ENCODE data around the gene VCAM1.

Gene VCAM1

GRCh38 chr1:100724281-100724680 lies 4.7 kb downstream of the VCAM1 start:
- no peak for DNase-seq

DNA sequence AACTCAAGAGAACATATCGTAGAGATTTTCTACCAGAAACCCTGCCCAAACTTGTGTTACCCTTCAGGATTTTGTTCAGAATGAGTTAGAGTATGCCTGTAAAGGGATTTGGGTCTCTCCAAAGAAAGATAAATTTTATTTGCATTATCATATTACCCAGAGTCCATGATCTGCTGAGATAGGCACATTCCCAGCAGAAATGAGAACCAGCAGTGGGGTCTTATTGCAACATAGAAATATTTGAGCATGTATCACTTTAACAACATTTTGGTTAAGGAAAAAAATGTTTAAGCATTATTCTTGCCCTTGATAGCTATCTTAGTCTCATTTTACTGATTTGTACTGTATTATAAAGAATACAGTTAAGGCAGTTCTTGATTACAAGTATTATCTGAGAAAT lies 10.6 kb downstream of the VCAM1 start:
- no peak for DNase-seq

- DNase-seq, result no peak
Observed at GRCh38 chr1:100731309-100731708, 11.8 kb downstream of the VCAM1 start.

- no peak for DNase-seq
Observed at GRCh38 chr1:100731758-100732157, 12.2 kb downstream of the VCAM1 start.

DNA sequence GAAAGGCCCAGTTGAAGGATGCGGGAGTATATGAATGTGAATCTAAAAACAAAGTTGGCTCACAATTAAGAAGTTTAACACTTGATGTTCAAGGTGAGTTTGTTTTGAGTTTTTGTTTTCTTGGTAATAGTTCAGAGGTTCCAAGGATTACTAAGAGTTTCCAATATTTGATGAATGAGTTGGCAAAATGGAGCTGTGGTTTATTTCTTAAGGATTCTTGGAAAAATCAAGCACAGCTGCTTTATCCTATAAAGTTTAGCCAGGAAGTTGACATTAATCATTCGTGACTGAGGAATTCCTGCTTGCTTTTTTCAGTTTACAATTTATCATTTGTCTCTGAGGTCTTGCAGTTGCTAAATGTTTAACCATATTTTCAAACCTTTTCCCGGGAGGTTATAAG lies 15.1 kb downstream of the VCAM1 start:
- DNase-seq, result no peak

DNA sequence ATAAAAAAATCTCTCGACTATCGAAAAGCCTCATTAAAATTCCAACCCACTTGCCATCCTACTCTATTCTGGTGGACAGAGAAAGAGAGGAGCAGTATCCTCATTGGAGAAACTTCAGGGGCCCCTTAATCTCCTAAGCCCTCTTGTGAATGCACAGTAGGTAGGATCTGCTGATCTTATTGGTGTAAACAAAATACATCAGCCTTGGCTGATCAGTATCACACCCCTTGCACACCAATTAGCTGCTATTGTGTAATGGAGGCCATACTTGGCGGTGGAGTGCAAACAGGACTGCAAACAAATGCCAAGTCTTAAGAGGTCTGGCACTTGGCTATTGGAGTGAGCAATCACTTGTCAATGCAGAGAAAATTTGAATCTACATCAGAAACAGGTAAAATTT lies 15.7 kb downstream of the VCAM1 start:
- peak; percentile 23 for DNase-seq

DNA sequence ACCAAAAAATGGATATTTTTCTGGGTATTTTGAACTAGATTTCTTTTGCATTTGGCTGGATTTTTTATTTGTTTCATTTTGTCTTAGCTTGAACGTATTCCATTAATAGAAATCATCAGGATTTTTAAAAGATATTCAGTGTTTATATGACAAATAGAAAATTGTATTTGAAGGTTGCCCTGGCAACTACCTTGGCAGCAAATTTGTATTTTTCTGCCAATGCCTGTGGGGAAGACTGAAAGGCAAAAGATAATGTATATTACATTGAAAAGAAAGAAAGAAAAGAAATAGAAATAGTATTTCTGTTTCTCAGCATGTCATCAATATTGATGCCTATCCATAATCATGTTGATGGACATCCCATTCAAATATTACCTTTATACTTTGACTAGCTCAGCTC lies 16.8 kb downstream of the VCAM1 start:
- no peak for DNase-seq

DNA sequence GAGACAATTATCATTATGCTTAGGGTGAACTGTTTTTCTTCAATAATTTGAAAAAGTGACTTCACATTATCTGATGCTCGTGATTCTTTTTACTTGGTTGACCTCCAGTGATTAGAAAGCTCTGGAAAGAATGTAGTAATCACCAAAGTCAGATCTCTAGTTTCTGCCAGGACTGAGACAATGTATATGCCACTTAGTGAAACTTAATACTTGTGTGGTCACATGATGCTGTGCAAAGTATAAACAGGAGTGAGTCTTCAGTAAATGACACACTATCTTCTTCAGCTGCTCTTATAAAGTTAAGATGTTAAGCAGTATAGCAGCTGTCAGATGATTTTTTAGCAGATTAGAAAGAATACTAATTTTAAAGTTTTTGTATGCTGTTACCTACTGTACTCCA lies 17.2 kb downstream of the VCAM1 start:
- DNase-seq, result peak; percentile 9

DNA sequence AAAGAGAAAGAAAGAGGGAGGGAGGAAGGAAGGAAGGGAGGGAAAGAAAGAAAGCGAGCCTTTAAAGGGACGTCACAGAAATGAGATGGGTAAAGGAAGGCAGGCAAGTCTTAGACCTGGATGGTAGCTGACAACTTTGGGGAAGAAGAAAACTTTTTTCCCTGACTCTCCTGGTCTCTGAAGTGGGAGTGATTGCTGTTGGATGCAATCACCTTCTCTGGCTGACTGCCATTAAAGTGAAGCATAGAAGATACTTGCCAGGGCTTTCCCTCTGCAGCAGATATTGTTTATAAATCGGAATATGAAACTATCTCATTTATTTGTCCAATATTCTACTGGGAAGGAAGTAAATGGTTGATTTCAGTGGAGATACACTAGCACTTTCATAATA lies 27.0 kb downstream of the VCAM1 start:
- DNase-seq, result no peak

DNA sequence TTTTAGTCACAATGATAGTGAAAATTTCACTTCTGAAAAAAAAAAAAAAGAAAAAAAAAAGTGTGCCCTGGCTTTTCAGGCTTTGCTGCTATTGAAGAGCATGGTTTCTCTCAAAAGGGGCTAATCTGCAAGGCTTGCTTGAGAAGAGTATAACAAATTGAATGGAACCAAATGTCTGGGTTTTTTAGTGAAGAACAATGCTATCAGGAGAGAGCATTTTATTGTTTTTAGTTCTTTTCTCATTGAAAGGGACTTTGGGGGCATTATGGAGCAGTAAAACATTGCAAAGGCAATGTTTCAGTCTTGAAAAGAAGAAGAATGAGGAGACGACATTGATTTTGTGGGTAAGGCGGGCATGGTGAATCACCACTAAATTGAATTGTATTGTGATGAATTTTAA lies 28.2 kb downstream of the VCAM1 start:
- no peak for DNase-seq

GRCh38 chr1:100750005-100750885 lies 30.7 kb downstream of the VCAM1 start:
- DNase-seq, result no peak

DNA sequence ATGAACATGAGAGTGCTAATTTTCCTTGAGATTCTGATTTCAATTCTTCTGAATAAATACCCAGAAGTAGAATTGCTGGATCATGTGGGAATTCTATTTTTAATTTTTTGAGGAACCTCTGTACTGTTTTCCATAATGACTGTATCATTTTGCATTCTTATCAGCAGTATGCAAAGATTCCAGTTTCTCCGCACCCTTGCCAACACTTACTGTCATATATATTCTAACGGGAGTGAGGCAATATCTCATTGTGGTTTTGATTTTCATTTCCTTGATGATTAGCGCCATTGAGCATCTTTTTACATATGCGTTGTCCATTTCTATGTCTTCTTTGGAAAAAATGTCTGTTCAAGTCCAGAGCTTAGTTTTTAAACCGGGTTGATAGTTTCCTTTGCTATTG lies 33.2 kb downstream of the VCAM1 start:
- DNase-seq, result no peak

- DNase-seq, result no peak
Observed at GRCh38 chr1:100757946-100758345, 38.4 kb downstream of the VCAM1 start.

DNA sequence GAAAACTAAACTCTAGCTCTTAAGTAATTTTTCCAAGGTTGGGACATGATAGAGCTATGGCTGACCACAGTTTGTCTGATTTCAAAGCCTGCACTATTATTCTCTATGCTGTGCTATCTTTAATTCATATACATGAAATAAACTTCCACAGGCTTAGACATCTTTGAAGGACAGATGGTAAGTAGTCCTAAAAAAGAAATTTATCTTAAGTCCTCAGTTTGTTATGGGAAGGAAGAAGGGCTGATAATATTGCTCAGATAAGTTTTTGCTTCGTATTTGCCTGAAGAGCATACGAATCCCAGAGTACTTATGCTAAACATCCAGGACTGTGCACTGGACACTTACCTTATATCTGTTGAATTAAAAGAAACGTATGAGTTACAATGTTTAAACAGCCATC lies 39.6 kb downstream of the VCAM1 start:
- no peak for DNase-seq

DNA sequence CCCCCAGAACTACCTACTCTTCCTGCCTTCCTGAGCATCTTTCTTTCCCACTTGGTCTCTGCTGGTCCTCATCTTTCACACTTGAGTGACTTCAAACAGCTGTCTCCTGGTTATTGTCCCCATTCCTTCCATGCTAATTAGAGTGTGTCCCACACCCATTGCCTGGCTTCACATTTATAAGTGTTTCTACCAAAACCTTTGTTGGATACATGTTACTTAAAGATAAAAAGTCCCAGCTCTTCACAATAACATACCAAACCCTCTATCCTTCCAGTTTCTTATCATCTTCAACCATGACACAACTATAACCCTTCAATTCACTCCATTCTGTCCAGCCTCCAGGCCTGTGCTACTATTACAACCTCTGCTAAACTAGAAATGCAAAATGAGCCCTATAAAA lies 41.0 kb downstream of the VCAM1 start:
- no peak for DNase-seq

- no peak for DNase-seq
Observed at GRCh38 chr1:100762461-100762860, 42.9 kb downstream of the VCAM1 start.

DNA sequence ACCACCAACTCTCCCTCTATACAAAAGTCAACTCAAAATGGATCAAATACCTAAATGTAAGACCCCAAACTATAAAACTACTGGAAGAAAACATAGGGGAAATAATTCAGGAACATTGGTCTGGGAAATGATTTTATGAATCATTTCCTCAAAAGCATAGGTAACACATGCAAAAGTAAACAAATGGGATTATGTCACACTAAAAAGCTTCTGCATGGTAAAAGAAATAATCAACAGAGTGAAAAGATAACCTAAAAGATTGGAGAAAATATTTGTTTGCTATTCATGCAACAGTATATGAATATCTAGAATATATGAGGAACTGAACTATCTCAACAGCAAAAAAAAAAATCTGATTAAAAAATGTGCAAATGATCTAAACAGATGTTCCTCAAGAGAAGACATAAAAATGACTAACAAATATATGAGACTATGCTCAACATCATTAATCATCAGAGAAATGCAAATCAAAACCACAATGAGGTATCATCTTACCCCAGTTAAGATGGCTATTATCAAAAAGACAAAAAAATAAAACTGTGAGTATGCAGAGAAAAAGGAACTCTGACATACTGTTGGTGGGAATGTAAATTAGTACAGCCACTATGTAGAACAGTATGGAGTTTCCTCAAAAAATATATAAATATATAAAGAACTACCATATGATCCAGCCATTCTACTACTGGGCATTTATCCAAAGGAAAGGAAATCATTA lies 47.8 kb downstream of the VCAM1 start:
- DNase-seq, result no peak

DNA sequence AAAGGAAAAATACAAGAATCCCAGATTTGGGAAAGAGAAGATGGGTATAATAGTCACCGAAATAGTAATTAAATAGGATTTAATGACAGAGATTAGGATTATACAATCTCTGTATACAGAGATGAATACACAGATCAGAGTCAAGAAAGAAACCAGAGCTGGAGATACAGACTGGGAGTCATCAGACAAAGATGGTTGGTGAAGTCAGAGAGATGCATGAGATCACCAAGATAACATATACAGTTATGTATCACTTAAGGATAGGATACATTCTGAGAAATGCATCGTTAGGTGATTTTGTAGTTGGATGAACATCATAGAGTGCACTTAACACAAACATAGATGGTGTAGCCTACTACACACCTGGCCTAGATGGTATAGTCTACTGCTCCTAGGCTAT lies 49.8 kb downstream of the VCAM1 start:
- DNase-seq, result no peak

DNA sequence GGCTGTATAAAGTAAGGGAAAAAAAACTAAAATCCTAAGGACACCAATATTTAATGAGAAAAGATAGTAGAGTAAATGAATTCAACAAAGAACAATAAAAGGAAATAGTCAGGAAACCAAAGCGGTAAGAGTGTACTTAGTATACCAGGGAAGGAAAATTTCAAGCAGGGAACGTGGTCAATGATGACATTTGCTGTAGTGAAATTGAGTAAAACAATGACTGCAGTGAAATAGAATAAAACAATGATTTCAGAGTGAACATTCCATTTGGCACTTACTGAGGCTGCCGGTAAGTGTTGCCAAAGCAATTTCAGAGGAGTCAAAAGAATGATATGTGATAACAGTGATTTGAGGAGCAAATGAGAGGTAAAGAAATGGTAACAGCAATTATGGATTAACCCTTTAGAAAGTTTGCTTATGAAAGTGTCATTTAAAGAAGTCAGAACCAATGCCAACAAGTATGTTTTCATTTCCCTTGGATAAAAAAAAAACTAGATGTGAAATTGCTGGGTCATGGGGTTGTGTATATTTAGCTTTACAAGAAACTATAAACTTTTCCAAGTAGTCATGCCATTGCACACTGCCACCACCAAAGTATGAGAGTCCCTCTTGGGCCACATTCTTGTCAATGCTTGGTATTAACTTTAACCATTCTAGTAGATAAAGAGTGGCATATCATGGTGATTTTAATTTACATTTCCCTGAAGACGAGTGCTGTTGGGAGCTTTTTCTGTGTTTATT lies 50.5 kb downstream of the VCAM1 start:
- DNase-seq, result no peak

- no peak for DNase-seq
Observed at GRCh38 chr1:100773444-100773843, 53.9 kb downstream of the VCAM1 start.

DNA sequence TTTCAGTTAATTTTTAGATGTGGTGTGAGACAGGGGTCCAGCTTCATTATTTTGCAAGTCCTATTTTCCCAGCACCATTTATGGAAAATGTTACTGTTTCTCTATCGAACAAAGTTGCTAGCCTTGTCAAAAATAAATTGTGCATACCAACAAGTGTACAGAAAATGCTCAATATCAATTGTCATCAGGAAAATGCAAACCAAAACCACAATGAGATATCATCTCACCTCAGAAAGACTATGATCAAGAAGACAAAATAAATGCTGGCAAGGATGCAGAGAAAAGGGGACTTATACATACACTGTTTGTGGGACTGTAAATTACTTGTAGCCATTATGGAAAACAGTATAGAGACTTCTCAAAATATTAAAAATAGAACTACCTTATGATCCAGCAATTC lies 54.8 kb downstream of the VCAM1 start:
- no peak for DNase-seq

DNA sequence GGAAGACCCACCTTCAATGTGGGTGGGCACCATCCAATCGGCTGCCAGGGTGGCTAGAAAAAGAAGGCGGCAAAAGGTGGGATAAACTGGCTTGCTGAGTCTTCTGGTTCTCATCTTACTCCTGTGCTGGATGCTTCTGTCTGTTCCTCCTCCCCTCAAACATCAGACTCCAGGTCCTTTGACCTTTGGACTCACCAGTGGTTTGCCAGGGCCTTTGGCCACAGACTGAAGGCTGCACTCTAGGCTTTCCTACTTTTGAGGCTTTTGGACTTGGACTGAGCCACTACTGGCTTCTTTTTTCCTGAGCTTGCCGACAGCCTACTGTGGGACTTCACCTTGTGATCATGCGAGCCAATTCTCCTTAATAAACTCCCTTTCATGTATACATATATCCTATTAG lies 55.9 kb downstream of the VCAM1 start:
- DNase-seq, result no peak

DNA sequence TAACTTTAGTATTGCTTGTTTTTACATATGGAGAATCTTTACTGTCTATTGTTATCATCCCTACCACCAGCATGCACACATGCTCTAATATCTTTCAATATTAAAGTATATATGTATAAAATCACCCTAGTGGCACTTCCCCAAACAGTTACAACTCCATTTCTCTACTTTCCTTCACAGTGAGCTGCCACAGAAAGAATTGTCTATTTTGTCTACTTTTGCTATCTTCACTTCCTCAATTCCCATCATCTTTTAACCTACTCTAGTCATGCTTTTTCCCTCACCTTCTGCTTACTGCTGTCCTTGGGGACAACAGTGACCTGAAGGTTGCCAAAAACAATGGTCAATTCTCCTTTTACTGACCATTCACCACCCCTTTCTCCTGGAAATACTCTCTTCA lies 59.2 kb downstream of the VCAM1 start:
- no peak for DNase-seq

GRCh38 chr1:100780814-100781213 lies 61.3 kb downstream of the VCAM1 start:
- no peak for DNase-seq
